Osteoblast (primary cell): ENCODE measurements around the gene FAM227B. TPM values are rescaled to one million over a fixed set of nuclear protein-coding genes. Genes with fewer than 3 reads are reported as not detected.
A peak's percentile ranks its signal among the peaks of the same experiment; 100 is the strongest.
"Not testable (repeated sequence)": the region's sequence is repeated elsewhere in the genome, so short reads cannot be mapped to it uniquely, and the experiment has no call there.

Experiments
- DNase-seq: peaks from one replicate; pipeline ENCODE4 v3.0.0; 2011; ENCODE audit warnings: low spot score, mixed read lengths; ENCODE audit not compliant: insufficient read length; ENCODE audit errors: missing footprints
- H2AFZ ChIP-seq: 2 replicates; pipeline ENCODE4 v1.6.0; 2011; ENCODE audit warnings: mild to moderate bottlenecking, low read length
- H3K27ac ChIP-seq: 2 replicates; pipeline ENCODE4 v1.5.1; 2011; ENCODE audit warnings: mild to moderate bottlenecking, low read depth, low read length, moderate library complexity
- H3K27me3 ChIP-seq: 2 replicates; pipeline ENCODE4 v1.6.0; 2012; ENCODE audit warnings: mild to moderate bottlenecking, control low read depth, inconsistent platforms, low read length, moderate library complexity; ENCODE audit not compliant: insufficient read depth
- H3K36me3 ChIP-seq: 2 replicates; pipeline ENCODE4 v1.5.1; 2011; ENCODE audit warnings: mild to moderate bottlenecking, low read length, control low read depth, moderate library complexity; ENCODE audit not compliant: insufficient read depth
- H3K4me1 ChIP-seq: 2 replicates; pipeline ENCODE4 v1.5.1; 2011; ENCODE audit warnings: mild to moderate bottlenecking, low read length, control low read depth, moderate library complexity; ENCODE audit not compliant: insufficient read depth
- H3K4me2 ChIP-seq: 2 replicates; pipeline ENCODE4 v1.6.0; 2011; ENCODE audit warnings: mild to moderate bottlenecking, low read length; ENCODE audit not compliant: insufficient read depth
- H3K4me3 ChIP-seq: fragments of 200-600 bp; sonication (generic); 3 replicates; pipeline ENCODE4 v1.5.1; 2012; ENCODE audit warnings: mild to moderate bottlenecking, low read length, inconsistent platforms; ENCODE audit not compliant: insufficient read depth
- H3K79me2 ChIP-seq: 2 replicates; pipeline ENCODE4 v1.6.0; 2012; ENCODE audit warnings: mild to moderate bottlenecking, low read length, control low read depth, inconsistent platforms; ENCODE audit not compliant: insufficient read depth
- H3K9me3 ChIP-seq: 2 replicates; pipeline ENCODE4 v1.5.1; 2011; ENCODE audit warnings: low read depth, low read length, control low read depth
- H4K20me1 ChIP-seq: 2 replicates; pipeline ENCODE4 v1.6.0; 2012; ENCODE audit warnings: mild to moderate bottlenecking, low read length, control low read depth; ENCODE audit not compliant: insufficient read depth
- total RNA-seq: library from RNA; depleted of rRNA; stranded (reverse); fragments of >200 nt; gene quantifications from 2 replicates; pipeline ENCODE4 v1.2.3, GENCODE V29; 2012
- TF ChIP-seq, protein P1 (sequence below): IDR thresholded peaks from 2 replicates; pipeline ENCODE4 v1.5.1; 2011; ENCODE audit warnings: mild to moderate bottlenecking, low read depth, low read length, moderate library complexity; ENCODE audit errors: extremely low read depth

The FAM227B gene
- total RNA-seq, 1 donor: 4.3 TPM

DNA sequence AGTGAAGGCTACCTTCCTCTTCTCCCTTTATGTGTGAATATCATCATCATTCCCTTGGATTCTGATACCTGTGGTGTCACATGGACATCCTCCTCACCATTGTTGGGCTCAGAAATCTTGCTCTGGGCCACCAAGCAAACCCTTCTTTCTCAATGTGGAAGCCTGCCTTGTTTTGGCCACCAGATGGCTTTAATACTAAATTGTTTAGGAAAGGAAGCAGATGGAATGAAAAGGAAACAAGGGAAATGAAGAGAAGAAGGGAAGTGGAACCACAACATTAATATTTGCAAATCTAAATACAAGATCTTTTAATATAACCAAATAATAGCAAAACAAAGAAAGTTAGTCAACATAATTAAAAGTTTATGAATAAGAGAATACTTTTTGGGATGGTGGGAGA lies 14.0 kb downstream of the FAM227B start:
- DNase-seq: no peak
- Histone ChIP-seq H2AFZ (no peak overlapping the region), H3K79me2 (no peaks in the 10 kb centered on the region), H4K20me1 (no peaks in the 10 kb centered on the region), H3K4me3 (no peak overlapping the region), H3K36me3 (no peaks in the 10 kb centered on the region), H3K9me3 (peaks cover 6% of the 10 kb centered on the region), H3K27me3 (no peaks in the 10 kb centered on the region), H3K4me2 (no peak overlapping the region), H3K27ac (no peak overlapping the region), H3K4me1 (no peaks in the 10 kb centered on the region)
- TF ChIP-seq, protein P1, sequence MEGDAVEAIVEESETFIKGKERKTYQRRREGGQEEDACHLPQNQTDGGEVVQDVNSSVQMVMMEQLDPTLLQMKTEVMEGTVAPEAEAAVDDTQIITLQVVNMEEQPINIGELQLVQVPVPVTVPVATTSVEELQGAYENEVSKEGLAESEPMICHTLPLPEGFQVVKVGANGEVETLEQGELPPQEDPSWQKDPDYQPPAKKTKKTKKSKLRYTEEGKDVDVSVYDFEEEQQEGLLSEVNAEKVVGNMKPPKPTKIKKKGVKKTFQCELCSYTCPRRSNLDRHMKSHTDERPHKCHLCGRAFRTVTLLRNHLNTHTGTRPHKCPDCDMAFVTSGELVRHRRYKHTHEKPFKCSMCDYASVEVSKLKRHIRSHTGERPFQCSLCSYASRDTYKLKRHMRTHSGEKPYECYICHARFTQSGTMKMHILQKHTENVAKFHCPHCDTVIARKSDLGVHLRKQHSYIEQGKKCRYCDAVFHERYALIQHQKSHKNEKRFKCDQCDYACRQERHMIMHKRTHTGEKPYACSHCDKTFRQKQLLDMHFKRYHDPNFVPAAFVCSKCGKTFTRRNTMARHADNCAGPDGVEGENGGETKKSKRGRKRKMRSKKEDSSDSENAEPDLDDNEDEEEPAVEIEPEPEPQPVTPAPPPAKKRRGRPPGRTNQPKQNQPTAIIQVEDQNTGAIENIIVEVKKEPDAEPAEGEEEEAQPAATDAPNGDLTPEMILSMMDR: peak; percentile 14

DNA sequence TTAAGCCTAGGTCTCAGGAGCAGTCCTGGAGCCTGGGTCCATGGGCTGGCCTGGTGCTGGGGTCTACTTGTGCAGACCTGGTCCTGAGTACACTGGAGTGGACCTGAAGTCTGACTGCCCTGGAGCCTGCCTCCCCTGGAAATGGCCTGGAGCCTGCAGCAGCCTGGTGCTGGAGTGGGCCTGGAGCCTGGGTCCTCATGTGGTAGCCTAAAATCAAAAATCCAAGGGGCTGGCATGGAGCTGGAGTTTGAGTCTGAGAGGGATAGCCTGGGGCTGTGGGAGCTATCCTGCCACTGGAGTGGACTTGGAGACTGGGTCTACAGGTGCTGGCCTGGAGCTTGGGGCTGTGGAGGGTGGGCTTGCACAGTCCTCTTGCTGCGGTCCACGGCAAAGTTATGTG lies 15.0 kb downstream of the FAM227B start:
- Histone ChIP-seq H3K79me2 (no peaks in the 10 kb centered on the region), H3K36me3 (no peaks in the 10 kb centered on the region), H3K4me2 (no peak overlapping the region), H3K4me1 (no peaks in the 10 kb centered on the region), H3K4me3 (no peak overlapping the region), H3K27me3 (no peaks in the 10 kb centered on the region), H4K20me1 (no peaks in the 10 kb centered on the region), H3K27ac (no peak overlapping the region), H2AFZ (no peak overlapping the region), H3K9me3 (peaks cover 7% of the 10 kb centered on the region)
- DNase-seq: no peak
- TF ChIP-seq, protein P1: no peak

DNA sequence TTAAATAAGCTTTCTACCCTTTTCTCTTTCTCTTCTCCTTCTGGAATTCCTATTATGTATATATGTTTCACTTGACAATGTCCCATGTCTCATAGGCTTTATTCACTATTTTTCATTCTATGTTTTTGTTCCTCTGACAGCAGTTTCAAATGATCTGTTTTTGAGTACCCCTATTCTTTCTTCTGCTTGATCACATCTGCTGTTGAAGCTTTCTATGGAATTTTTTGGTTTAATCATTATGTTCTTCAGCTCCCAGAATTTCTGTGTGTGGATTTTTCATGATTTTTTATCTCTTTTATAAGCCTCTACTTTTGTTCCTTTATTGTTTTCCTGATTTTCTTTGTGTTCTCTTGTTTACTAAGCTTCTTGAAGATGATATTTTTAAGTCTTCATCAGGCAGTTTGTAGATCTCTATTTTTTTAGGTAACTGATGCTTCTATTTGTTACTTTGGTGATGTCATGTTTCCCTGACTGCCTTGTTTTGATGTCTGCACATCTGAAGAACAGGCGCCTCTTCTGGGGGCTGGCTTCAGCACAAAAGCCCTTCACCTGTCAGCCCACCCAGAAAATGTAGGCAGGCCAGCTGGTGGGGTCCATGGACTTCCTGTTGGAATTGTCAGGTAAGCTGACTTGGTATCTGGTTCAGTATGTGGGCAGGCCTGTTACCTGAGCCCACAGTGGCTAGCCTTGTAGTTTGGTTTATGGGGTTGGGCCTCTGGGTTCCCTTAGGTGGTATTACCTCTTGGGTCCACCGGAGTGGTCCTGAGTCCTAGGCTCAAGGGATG lies 15.8 kb downstream of the FAM227B start:
- Histone ChIP-seq H3K4me3 (no peak overlapping the region), H3K4me1 (no peaks in the 10 kb centered on the region), H3K27ac (no peak overlapping the region), H3K36me3 (no peaks in the 10 kb centered on the region), H3K79me2 (no peaks in the 10 kb centered on the region), H4K20me1 (no peaks in the 10 kb centered on the region), H3K9me3 (peaks cover 7% of the 10 kb centered on the region), H3K4me2 (no peak overlapping the region), H2AFZ (no peak overlapping the region), H3K27me3 (no peaks in the 10 kb centered on the region)
- TF ChIP-seq, protein P1: no peak
- no peak for DNase-seq

DNA sequence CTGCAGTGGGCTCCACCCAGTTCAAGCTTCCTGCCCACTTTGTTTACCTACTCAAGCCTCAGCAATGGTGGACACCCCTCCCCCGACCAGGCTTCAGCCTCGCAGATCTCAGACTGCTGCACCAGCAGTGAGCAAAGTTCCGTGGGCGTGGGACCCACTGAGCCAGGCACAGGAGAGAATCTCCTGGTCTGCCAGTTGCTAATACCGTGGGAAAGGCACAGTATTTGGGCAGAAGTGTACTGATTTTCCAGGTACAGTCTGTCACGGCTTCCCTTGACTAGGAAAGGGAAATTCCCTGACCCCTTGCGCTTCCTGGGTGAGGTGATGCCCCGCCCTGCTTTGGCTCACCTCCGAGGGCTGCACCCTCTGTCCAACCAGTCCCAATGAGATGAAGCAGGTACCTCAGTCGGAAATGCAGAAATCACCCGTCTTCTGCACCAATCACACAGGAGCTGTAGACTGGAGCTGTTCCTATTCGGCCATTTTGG lies 27.7 kb downstream of the FAM227B start:
- not testable (repeated sequence) for DNase-seq, H4K20me1 ChIP-seq, H3K9me3 ChIP-seq, H3K4me3 ChIP-seq, H3K4me1 ChIP-seq, H3K79me2 ChIP-seq, H3K36me3 ChIP-seq, H3K27me3 ChIP-seq, H2AFZ ChIP-seq, H3K4me2 ChIP-seq, H3K27ac ChIP-seq
